ENCODE measurements around the gene ARL15. TPM values are rescaled to one million over a fixed set of nuclear protein-coding genes. Genes with fewer than 3 reads are reported as not detected.
A peak's percentile ranks its signal among the peaks of the same experiment; 100 is the strongest.

Gene ARL15
- total and polyA plus RNA-seq, 7 donors, result 11.7 to 30.7 (median 16.6) TPM

DNA sequence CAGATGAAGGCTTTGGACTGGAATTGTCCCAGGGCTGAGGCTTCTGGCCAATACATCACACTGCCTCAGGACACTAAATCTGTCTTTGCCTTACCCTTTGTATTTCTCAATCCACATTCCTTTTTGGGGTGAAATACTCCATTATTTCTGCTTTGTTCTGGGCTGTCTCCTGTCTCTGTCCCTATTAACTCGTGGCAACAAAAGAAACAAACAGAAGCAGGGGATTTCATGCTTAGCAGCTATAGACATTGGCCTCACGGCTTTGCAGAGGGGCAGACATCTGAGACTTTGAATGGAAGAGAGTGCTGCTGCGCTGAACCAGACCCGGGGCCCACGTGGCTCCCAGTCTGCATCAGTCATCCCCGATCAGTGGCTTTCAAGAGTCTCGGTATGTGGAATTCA is 129.7 kb downstream of the ARL15 start:
- Histone ChIP-seq H3K4me1 (peaks cover 0 to 5% (median 0%) of the 10 kb centered on the region in 4 donors), H3K27ac (peak overlapping the region in 1 of 4 donors; percentile 5), H3K4me3 (no peak overlapping the region), H3K27me3 (no peaks in the 10 kb centered on the region), H3K36me3 (no peaks in the 10 kb centered on the region), H3K9me3 (no peaks in the 10 kb centered on the region)
- no peak for DNase-seq
- TF ChIP-seq POLR2AphosphoS5 (IDR thresholded peaks at IDR 0.05) (no peak), EP300 (IDR thresholded peaks at IDR 0.05) (no peak), POLR2A (IDR thresholded peaks at IDR 0.05) (no peak)
- TF ChIP-seq, protein P1, sequence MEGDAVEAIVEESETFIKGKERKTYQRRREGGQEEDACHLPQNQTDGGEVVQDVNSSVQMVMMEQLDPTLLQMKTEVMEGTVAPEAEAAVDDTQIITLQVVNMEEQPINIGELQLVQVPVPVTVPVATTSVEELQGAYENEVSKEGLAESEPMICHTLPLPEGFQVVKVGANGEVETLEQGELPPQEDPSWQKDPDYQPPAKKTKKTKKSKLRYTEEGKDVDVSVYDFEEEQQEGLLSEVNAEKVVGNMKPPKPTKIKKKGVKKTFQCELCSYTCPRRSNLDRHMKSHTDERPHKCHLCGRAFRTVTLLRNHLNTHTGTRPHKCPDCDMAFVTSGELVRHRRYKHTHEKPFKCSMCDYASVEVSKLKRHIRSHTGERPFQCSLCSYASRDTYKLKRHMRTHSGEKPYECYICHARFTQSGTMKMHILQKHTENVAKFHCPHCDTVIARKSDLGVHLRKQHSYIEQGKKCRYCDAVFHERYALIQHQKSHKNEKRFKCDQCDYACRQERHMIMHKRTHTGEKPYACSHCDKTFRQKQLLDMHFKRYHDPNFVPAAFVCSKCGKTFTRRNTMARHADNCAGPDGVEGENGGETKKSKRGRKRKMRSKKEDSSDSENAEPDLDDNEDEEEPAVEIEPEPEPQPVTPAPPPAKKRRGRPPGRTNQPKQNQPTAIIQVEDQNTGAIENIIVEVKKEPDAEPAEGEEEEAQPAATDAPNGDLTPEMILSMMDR (IDR thresholded peaks at IDR 0.05), result no peak
- intact Hi-C loops (cut with DNase I), result no loop called here
- WGBS, 2 donors, result 89 to 94% methylated on average over 7 of the region's 7 CpGs

DNA sequence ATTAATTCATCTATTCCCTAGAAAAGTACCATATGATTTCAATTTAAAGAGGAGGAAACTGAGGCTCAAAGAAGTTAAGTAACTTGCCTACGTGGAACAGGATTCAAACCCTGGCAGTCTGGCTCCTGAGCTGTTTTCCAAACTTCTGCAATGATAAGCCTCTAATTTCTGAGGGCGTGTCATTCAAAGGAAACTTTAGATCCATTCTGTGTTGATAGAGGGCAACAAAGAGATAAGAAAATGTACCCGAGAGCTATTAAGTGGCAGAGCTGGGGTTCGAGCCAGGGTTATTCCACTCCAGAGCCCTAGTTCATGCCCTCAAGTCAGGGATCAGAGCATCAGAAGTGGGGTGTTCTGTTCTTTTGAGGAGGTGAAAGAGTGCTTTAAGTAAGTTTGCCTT is 131.4 kb downstream of the ARL15 start:
- peaks cover 0 to 5% (median 0%) of the 10 kb centered on the region in 4 donors for H3K4me1 ChIP-seq
- TF ChIP-seq POLR2AphosphoS5 (IDR thresholded peaks at IDR 0.05) (no peak), EP300 (IDR thresholded peaks at IDR 0.05) (no peak), POLR2A (IDR thresholded peaks at IDR 0.05) (no peak)
- TF ChIP-seq, protein P1 (IDR thresholded peaks at IDR 0.05), result no peak
- WGBS, 2 donors, result 18 to 72% methylated on average over 4 of the region's 4 CpGs
- no peaks in the 10 kb centered on the region for H3K36me3 ChIP-seq
- intact Hi-C loops (cut with DNase I), result no loop called here
- no peaks in the 10 kb centered on the region for H3K27me3 ChIP-seq
- no peak for DNase-seq
- H3K27ac ChIP-seq, result peak overlapping the region in 1 of 4 donors; percentile 0
- no peak overlapping the region for H3K4me3 ChIP-seq
- no peaks in the 10 kb centered on the region for H3K9me3 ChIP-seq

DNA sequence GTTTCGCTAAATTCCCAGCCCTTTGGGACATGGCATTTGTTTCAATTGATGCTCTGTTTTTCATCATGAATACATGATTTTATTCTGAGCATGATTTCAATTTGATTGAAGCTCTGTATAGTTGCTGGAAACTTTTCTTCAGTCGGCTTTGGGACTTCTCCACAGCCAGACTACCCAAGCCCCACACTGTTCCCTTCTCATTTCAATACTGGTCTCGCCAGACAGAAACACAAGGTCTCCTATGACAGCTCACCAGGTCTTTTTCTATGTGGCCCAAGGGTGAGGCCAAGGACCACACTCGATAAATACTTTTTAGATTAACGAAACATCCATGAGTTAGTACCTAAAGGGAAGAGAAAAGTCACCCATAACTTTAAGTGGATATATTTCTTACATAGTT is 132.2 kb downstream of the ARL15 start:
- 87% methylated on average over 5 of the region's 5 CpGs for WGBS, 2 donors
- DNase-seq, result no peak
- TF ChIP-seq, protein P1 (IDR thresholded peaks at IDR 0.05), result no peak
- TF ChIP-seq EP300 (IDR thresholded peaks at IDR 0.05) (no peak), POLR2AphosphoS5 (IDR thresholded peaks at IDR 0.05) (no peak), POLR2A (IDR thresholded peaks at IDR 0.05) (no peak)
- intact Hi-C loops (cut with DNase I), result no loop called here
- Histone ChIP-seq H3K27ac (no peak overlapping the region), H3K4me3 (no peak overlapping the region), H3K27me3 (no peaks in the 10 kb centered on the region), H3K4me1 (peaks cover 0 to 5% (median 0%) of the 10 kb centered on the region in 4 donors), H3K36me3 (no peaks in the 10 kb centered on the region), H3K9me3 (no peaks in the 10 kb centered on the region)

GRCh38 chr5:54177058-54177457 is 133.3 kb downstream of the ARL15 start:
- no peaks in the 10 kb centered on the region for H3K36me3 ChIP-seq
- WGBS, 2 donors, result 50 to 80% methylated on average over 2 of the region's 2 CpGs
- H3K27me3 ChIP-seq, result no peaks in the 10 kb centered on the region
- TF ChIP-seq POLR2A (IDR thresholded peaks at IDR 0.05) (no peak), POLR2AphosphoS5 (IDR thresholded peaks at IDR 0.05) (no peak), EP300 (IDR thresholded peaks at IDR 0.05) (no peak)
- TF ChIP-seq, protein P1 (IDR thresholded peaks at IDR 0.05), result no peak
- H3K4me1 ChIP-seq, result peaks cover 0 to 5% (median 0%) of the 10 kb centered on the region in 4 donors
- H3K9me3 ChIP-seq, result no peaks in the 10 kb centered on the region
- DNase-seq, result no peak
- no peak overlapping the region for H3K4me3 ChIP-seq
- no peak overlapping the region for H3K27ac ChIP-seq
- intact Hi-C loops (cut with DNase I), result no loop called here

Measured in sigmoid colon (tissue), 7 donors.